ENCODE measurements around the gene RSRC1.

- TF ChIP-seq CTCF (IDR thresholded peaks at IDR 0.05) (no peak), POLR2A (IDR thresholded peaks at IDR 0.05) (no peak), POLR2AphosphoS5 (IDR thresholded peaks at IDR 0.05) (no peak), EP300 (IDR thresholded peaks at IDR 0.05) (no peak)
These were observed 348.6 kb downstream of the RSRC1 start for GRCh38 chr3:158458464-158458863.

Measured in sigmoid colon (tissue), 4 donors.